Measurements from ENCODE around the gene TAF3. TPM values are rescaled to one million over a fixed set of nuclear protein-coding genes. Genes with fewer than 3 reads are reported as not detected.

The TAF3 gene
- total and polyA plus RNA-seq, 4 donors, result 3.4 to 7.0 (median 5.0) TPM

- no peak overlapping the region for H3K9ac ChIP-seq (ENCODE audit: insufficient read depth in 1 of 2, low read length in 2 of 2)
Measured at GRCh38 chr10:8055420-8056349, 237.4 kb downstream of the TAF3 start.

GRCh38 chr10:8056378-8056777, 238.1 kb downstream of the TAF3 start:
- Histone ChIP-seq H3K4me3 (peak overlapping the region; percentile 34), H3K36me3 (ENCODE audit: control insufficient read depth in 4 of 4, insufficient read depth in 4 of 4, low read length in 4 of 4) (no peaks in the 10 kb centered on the region), H3K4me1 (ENCODE audit: control insufficient read depth in 5 of 5, insufficient read depth in 5 of 5, low read length in 5 of 5) (peaks cover 0 to 22% (median 7%) of the 10 kb centered on the region in 5 donors), H3K9me3 (ENCODE audit: control insufficient read depth in 4 of 4, insufficient read depth in 3 of 4, low read length in 3 of 4) (peaks cover 0 to 5% (median 0%) of the 10 kb centered on the region in 4 donors), H3K27me3 (ENCODE audit: control insufficient read depth in 3 of 3, insufficient read depth in 3 of 3, low read length in 2 of 3) (peaks cover 7 to 78% (median 77%) of the 10 kb centered on the region in 3 donors), H3K9ac (ENCODE audit: insufficient read depth in 1 of 2, low read length in 2 of 2) (no peak overlapping the region), H3K27ac (ENCODE audit: low read depth in 1 of 2, low read length in 1 of 2) (peak overlapping the region; percentile 55 to 91)
- DNase-seq (peak in 1 of 3 donors; percentile 18), ATAC-seq (ENCODE audit: insufficient read depth, low FRiP score) (no peak)
- TF ChIP-seq CTCF (IDR thresholded peaks at IDR 0.05; ENCODE audit: control extremely low read depth, extremely low read depth), result no peak
- 40 to 45% methylated on average over 6 of the region's 6 CpGs for WGBS, 2 donors

More at GRCh38 chr10:8055420-8056349, 237.4 kb downstream of the TAF3 start:
- Histone ChIP-seq H3K4me3 (peak overlapping the region; percentile 68), H3K36me3 (ENCODE audit: control insufficient read depth in 4 of 4, insufficient read depth in 4 of 4, low read length in 4 of 4) (no peaks in the 10 kb centered on the region), H3K9me3 (ENCODE audit: control insufficient read depth in 4 of 4, insufficient read depth in 3 of 4, low read length in 3 of 4) (peaks cover 0 to 6% (median 0%) of the 10 kb centered on the region in 4 donors), H3K27ac (ENCODE audit: low read depth in 1 of 2, low read length in 1 of 2) (peak overlapping the region in 1 of 2 donors; percentile 91), H3K4me1 (ENCODE audit: control insufficient read depth in 5 of 5, insufficient read depth in 5 of 5, low read length in 5 of 5) (peaks cover 0 to 24% (median 7%) of the 10 kb centered on the region in 5 donors), H3K27me3 (ENCODE audit: control insufficient read depth in 3 of 3, insufficient read depth in 3 of 3, low read length in 2 of 3) (peaks cover 14 to 75% (median 73%) of the 10 kb centered on the region in 3 donors)
- no peak for ATAC-seq (ENCODE audit: insufficient read depth, low FRiP score)
- no peak for TF ChIP-seq CTCF (IDR thresholded peaks at IDR 0.05; ENCODE audit: control extremely low read depth, extremely low read depth)
- peak in 2 of 3 donors; percentile 16 to 18 for DNase-seq
- WGBS, 2 donors, result 4 to 8% methylated on average over 77 to 85 of the region's 85 CpGs

GRCh38 chr10:8056871-8057331, 238.6 kb downstream of the TAF3 start:
- no peak overlapping the region for H3K9ac ChIP-seq (ENCODE audit: insufficient read depth in 1 of 2, low read length in 2 of 2)
- peaks cover 0 to 5% (median 0%) of the 10 kb centered on the region in 4 donors for H3K9me3 ChIP-seq (ENCODE audit: control insufficient read depth in 4 of 4, insufficient read depth in 3 of 4, low read length in 3 of 4)
- DNase-seq, result peak in 1 of 3 donors; percentile 21
- H3K27ac ChIP-seq (ENCODE audit: low read depth in 1 of 2, low read length in 1 of 2), result peak overlapping the region; percentile 55 to 91
- no peaks in the 10 kb centered on the region for H3K36me3 ChIP-seq (ENCODE audit: control insufficient read depth in 4 of 4, insufficient read depth in 4 of 4, low read length in 4 of 4)
- peaks cover 2 to 83% (median 81%) of the 10 kb centered on the region in 3 donors for H3K27me3 ChIP-seq (ENCODE audit: control insufficient read depth in 3 of 3, insufficient read depth in 3 of 3, low read length in 2 of 3)
- TF ChIP-seq CTCF (IDR thresholded peaks at IDR 0.05; ENCODE audit: control extremely low read depth, extremely low read depth), result no peak
- H3K4me3 ChIP-seq, result peak overlapping the region; percentile 36
- WGBS, 2 donors, result 19 to 25% methylated on average over 13 of the region's 13 CpGs
- no peak for ATAC-seq (ENCODE audit: insufficient read depth, low FRiP score)
- peaks cover 0 to 22% (median 7%) of the 10 kb centered on the region in 5 donors for H3K4me1 ChIP-seq (ENCODE audit: control insufficient read depth in 5 of 5, insufficient read depth in 5 of 5, low read length in 5 of 5)
